Activated T-helper 1 cell treated with anti-CD3 and anti-CD28 coated beads, Interleukin-12 subunit alpha, Interleukin-12 subunit beta, Interleukin-2, Interleukin-4 antibody, amounts not matched to agents 30 ng/mL and 10 ng/mL and 1 ng/mL, durations not matched to agents 14 hours and 24 hours and 36 hours (primary cell): ENCODE measurements around the gene TBC1D10A. TPM values are rescaled to one million over a fixed set of nuclear protein-coding genes. Genes with fewer than 3 reads are reported as not detected.
"Not testable (repeated sequence)": the region's sequence is repeated elsewhere in the genome, so short reads cannot be mapped to it uniquely, and the experiment has no call there.

Source experiments
- DNase-seq: peaks from one replicate; pipeline ENCODE4 v3.0.0; 2021; ENCODE audit warnings: low spot score
- H3K27ac Mint-ChIP-seq: one replicate; pipeline ENCODE4 v1.8.0; 2021; ENCODE audit warnings: mild to moderate bottlenecking, mixed read lengths
- H3K27me3 Mint-ChIP-seq: one replicate; pipeline ENCODE4 v1.8.0; 2022; ENCODE audit warnings: mild to moderate bottlenecking, moderate library complexity, mixed read lengths; ENCODE audit not compliant: insufficient read depth
- H3K36me3 Mint-ChIP-seq: one replicate; pipeline ENCODE4 v1.8.0; 2021; ENCODE audit warnings: low read depth, mixed read lengths
- H3K4me1 Mint-ChIP-seq: one replicate; pipeline ENCODE4 v1.8.0; 2021; ENCODE audit warnings: low read depth, mixed read lengths
- H3K4me3 Mint-ChIP-seq: one replicate; pipeline ENCODE4 v1.8.0; 2021; ENCODE audit warnings: mild to moderate bottlenecking, moderate library complexity, mixed read lengths
- H3K9me3 Mint-ChIP-seq: one replicate; pipeline ENCODE4 v1.8.0; 2021; ENCODE audit warnings: mixed read lengths
- intact Hi-C: fragments of 100-400 bp; cut with micrococcal nuclease; formaldehyde crosslinking; loops from one replicate; pipeline ENCODE4 v1.15.1; 2024
- total RNA-seq: library from RNA; stranded (reverse); gene quantifications from 2 replicates; pipeline ENCODE4 v1.2.3, GENCODE V29; 2022

TBC1D10A gene
- total RNA-seq, 1 donor from 2014 or later = 17.3 TPM

DNA sequence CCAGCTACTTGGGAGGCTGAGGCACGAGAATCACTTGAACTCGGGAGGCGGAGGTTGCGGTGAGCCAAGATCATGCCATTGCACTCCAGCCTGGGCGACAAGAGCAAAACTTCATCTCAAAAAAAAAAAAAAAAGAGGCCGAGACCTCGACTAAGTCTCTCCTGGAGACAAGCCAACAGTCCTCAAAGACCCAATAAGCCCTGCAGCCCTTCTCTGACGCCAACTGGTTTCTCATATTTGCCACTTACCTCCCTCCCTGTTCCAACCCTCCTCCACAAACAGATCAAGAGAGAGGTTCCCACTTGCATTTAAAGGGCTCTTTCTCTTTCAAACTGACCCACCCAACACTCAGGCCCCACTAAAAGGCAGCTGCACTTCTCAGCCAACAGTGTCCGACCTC is 11.6 kb upstream of the TBC1D10A start:
- H3K4me3 Mint-ChIP-seq = not testable (repeated sequence)
- peaks cover 76% of the 10 kb centered on the region for H3K36me3 Mint-ChIP-seq

DNA sequence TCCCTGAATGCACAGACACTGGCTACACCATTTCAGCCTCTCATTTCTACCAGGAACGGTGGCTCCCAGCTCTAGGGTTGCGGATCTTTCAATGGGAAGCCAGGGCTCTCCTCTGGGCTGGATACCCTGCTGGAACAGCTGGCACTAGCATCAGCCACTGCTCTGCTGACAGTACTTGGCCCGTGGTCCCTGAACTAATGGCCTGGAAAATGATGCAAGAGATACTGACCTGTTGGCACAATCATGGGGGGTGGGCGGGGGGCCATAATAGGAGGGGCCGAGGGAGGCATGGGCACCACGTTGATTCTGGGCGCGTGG is 10.7 kb upstream of the TBC1D10A start:
- peaks cover 36% of the 10 kb centered on the region for H3K4me1 Mint-ChIP-seq
- no peaks in the 10 kb centered on the region for H3K27me3 Mint-ChIP-seq
- H3K36me3 Mint-ChIP-seq = peaks cover 74% of the 10 kb centered on the region
- intact Hi-C loops = no loop called here
- DNase-seq = no peak
- H3K27ac Mint-ChIP-seq = no peak overlapping the region
- H3K4me3 Mint-ChIP-seq = no peak overlapping the region
- no peaks in the 10 kb centered on the region for H3K9me3 Mint-ChIP-seq

More for the DNA sequence above, 11.6 kb upstream of the TBC1D10A start:
- DNase-seq, H3K27me3 Mint-ChIP-seq, intact Hi-C loops, H3K27ac Mint-ChIP-seq, H3K9me3 Mint-ChIP-seq: not testable (repeated sequence)
- H3K4me1 Mint-ChIP-seq = peaks cover 27% of the 10 kb centered on the region

DNA sequence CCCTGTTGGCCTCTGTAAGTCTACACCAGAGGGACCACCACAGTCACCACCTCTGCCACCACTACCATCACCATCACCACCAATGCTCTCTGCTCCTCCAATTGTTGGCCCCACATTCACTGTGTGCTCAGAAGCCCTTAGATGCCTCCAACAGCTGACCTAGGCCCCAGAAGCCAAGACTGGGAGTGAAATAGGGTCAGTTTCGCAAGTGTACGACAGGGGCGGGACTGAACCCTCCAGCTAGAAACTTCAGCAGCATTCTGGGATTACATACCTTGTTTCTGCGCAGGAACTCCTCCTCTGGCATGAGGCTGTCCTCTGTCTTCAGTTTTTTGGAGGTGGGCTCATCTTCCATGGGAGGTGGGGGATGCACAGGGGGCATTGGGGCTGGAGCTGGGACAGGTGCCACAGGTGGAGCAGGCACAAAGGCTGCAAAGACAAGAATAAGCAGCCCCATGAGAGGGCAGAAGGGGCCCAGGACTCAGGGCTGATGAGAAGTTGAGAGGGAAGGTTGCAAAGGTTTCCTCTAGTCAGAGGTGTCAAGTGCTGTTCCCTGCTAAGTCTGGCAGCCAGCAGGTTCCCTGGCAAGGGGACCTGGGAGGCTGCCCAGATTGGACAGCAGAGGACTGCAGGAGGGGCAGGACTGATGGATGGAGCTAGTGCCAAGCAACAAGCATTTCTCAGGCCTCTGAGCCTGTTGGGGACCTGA is 10.2 kb upstream of the TBC1D10A start:
- no peaks in the 10 kb centered on the region for H3K27me3 Mint-ChIP-seq
- H3K4me3 Mint-ChIP-seq = no peak overlapping the region
- no peak for DNase-seq
- no peak overlapping the region for H3K27ac Mint-ChIP-seq
- H3K4me1 Mint-ChIP-seq = peaks cover 40% of the 10 kb centered on the region
- intact Hi-C loops = no loop called here
- no peaks in the 10 kb centered on the region for H3K9me3 Mint-ChIP-seq
- peaks cover 73% of the 10 kb centered on the region for H3K36me3 Mint-ChIP-seq

DNA sequence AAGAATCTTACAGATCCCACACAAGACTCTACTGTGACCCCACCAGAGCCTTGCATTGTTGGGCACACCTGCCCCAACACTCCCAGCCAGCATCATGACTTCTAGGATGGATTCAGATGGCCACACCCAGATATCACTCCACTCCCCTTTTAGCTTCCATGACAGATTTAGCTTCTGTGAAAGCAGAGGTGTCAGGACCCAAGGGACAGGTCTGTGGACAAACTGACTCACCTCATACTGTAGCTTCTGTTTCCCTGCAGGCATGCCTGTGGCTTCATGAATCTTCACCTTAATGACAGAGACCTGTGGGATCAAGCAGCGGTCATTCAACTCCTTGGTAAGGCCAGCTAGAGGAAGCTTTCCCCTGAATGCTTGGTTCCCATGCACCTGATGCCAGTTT is 8.5 kb upstream of the TBC1D10A start:
- Mint-ChIP-seq H3K27ac (no peak overlapping the region), H3K9me3 (no peaks in the 10 kb centered on the region), H3K4me3 (no peak overlapping the region), H3K36me3 (peaks cover 71% of the 10 kb centered on the region), H3K27me3 (no peaks in the 10 kb centered on the region), H3K4me1 (peaks cover 40% of the 10 kb centered on the region)
- intact Hi-C loops = no loop called here
- DNase-seq = no peak

DNA sequence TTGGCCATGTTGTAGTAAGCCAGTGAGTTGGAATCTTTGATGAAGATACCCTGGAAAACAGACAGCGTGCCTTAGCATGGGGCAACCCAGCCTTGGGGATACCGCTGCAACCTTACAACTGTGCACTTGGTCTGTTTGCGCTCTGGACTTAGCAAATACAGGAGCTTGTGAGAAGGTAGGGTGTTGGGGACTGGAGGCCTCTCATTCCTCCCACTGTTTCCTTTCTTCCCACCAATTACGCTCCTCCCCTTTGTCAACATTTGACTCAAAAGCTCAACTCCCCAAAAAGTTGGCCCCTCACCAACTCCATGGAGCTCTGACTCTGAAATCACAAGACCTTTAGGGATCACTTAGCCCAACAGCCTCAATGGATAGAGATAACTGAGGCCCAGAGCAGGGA is 7.9 kb upstream of the TBC1D10A start:
- H3K27me3 Mint-ChIP-seq = no peaks in the 10 kb centered on the region
- H3K4me1 Mint-ChIP-seq = peaks cover 40% of the 10 kb centered on the region
- peak overlapping the region; percentile 38 for H3K4me3 Mint-ChIP-seq
- DNase-seq = no peak
- no peaks in the 10 kb centered on the region for H3K9me3 Mint-ChIP-seq
- intact Hi-C loops = no loop called here
- no peak overlapping the region for H3K27ac Mint-ChIP-seq
- peaks cover 68% of the 10 kb centered on the region for H3K36me3 Mint-ChIP-seq

DNA sequence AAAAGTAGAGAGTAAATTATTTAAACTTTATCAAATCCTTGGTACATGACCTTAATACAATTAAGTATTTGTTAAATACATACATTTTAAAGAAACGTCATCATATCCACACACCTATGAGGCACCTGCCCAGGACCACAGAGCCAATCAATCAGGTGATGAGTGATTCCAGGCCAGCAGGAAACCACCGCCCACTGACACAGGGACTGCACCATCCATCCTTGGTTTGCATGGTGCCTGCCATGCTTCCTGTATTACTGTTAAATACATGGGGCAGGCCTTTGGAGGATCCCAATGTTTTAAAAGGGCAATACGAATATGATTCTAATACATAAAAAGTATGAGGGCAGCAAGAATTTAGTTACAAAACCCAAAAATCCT is 7.0 kb upstream of the TBC1D10A start:
- Mint-ChIP-seq H3K4me1 (peaks cover 40% of the 10 kb centered on the region), H3K27me3 (no peaks in the 10 kb centered on the region), H3K4me3 (no peak overlapping the region), H3K27ac (peak overlapping the region; percentile 56), H3K9me3 (no peaks in the 10 kb centered on the region), H3K36me3 (peaks cover 62% of the 10 kb centered on the region)
- DNase-seq = no peak
- intact Hi-C loops = no loop called here

DNA sequence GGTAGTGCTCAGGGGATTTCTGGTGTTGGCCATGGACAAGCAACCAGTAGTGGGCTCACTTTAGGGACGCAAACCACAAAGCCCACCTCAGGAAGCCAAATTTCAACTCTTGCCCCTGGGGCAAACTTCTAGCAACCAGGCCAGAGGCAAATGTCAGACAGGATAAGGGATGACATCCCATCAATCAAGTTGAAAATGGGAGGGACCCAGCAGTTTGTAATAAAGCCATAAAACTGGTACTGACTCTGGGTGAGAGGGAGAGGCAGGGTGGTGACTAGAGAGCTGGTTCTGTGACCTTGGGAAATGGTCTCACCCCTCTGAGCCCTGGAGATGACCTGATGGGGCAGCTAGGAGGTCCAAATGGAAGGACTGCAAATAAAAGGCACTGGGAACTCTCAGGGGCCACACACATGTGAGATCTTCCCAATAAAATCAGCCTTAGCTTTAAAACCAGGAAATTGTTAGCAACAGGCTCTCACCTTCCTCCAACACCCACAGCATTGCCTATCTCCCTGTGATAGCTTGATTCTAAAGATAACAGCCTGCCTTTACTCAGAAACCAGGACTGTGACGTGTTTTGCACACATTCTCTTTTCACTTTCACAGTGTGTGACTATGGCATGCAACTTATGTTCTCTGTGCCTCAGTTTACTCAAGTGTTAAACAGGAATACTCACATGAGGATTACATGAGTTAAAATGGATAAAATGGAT is 6.4 kb upstream of the TBC1D10A start:
- H3K36me3 Mint-ChIP-seq = peaks cover 57% of the 10 kb centered on the region
- no peak for DNase-seq
- peak overlapping the region; percentile 11 for H3K4me3 Mint-ChIP-seq
- H3K9me3 Mint-ChIP-seq = no peaks in the 10 kb centered on the region
- H3K27me3 Mint-ChIP-seq = no peaks in the 10 kb centered on the region
- H3K4me1 Mint-ChIP-seq = peaks cover 40% of the 10 kb centered on the region
- H3K27ac Mint-ChIP-seq = peak overlapping the region; percentile 56
- intact Hi-C loops = no loop called here

DNA sequence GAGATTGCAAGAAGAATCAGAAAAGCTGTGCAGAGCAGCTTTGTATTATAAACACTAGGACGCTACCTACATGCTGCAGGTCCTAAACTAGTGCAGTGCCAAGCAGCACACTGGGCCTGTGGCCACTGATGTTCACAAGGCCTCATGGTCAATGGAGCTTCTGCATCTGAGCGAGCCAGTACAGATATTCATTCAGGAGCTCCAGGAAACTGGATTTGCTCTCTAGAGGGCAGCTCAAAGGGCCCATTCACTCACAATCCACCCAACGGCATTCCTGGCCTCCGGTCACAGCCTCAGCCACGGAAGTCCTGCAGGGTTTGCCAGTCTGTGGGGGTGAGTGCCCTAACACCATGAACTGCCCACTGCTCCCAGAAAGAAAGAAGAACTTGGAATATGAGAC is 5.8 kb upstream of the TBC1D10A start:
- intact Hi-C loops = no loop called here
- no peaks in the 10 kb centered on the region for H3K27me3 Mint-ChIP-seq
- peaks cover 52% of the 10 kb centered on the region for H3K36me3 Mint-ChIP-seq
- H3K4me1 Mint-ChIP-seq = peaks cover 45% of the 10 kb centered on the region
- H3K4me3 Mint-ChIP-seq = no peak overlapping the region
- no peaks in the 10 kb centered on the region for H3K9me3 Mint-ChIP-seq
- no peak for DNase-seq
- peak overlapping the region; percentile 56 for H3K27ac Mint-ChIP-seq

DNA sequence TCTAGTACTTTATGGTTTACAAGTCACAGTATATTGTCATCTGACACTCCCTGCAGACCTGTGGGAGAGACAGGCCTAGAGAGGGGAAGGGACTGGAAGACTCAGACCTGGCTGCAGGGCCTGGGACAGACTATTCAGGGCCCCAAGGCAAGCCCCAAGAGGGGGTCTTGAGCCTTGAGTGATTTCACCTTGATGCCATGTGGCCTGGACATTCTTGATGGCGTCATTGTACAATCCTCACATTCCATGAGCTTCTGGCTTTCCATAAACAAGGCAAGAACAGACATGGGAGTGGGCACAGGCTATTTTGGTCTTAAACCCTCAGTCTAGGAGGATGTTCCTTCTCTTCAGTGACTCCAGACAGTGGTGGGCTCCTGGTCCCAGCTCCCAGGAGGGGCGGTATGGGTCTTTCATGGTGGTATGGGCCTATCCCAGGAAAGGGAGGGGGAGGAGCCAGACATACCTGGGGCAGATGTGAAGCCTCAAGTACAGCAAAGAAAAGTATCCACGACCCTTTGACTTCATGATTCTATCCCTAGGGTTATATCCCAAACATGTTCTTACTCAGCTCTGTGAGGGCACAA is 1.8 kb upstream of the TBC1D10A start:
- Mint-ChIP-seq H3K27me3 (no peaks in the 10 kb centered on the region), H3K9me3 (no peaks in the 10 kb centered on the region), H3K4me3 (no peak overlapping the region), H3K4me1 (peaks cover 52% of the 10 kb centered on the region), H3K36me3 (peaks cover 23% of the 10 kb centered on the region), H3K27ac (no peak overlapping the region)
- intact Hi-C loops = no loop called here
- no peak for DNase-seq

DNA sequence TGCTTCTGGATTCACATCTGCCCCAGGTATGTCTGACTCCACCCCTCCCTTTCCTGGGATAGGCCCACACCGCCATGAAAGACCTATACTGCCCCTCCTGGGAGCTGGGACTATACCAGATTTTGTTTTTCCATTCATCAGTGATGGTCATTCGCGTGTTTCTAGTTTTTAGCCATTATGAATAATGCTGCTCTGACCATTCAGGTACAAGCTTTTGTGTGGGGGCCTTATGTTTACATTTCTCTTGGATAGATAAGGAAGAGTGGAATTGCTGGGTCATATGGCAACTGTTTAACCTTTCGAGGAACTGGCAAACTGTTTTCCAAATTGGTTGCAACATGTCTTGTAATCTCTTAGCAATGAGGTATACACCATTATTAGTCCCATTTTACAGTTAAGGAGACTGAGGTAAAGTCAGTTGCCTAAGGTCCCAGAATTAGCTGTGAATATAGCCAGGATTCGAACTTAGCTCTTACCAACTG is 1.2 kb upstream of the TBC1D10A start:
- Mint-ChIP-seq H3K4me1 (peaks cover 52% of the 10 kb centered on the region), H3K27ac (peak overlapping the region; percentile 60), H3K9me3 (no peaks in the 10 kb centered on the region), H3K36me3 (peaks cover 23% of the 10 kb centered on the region), H3K27me3 (no peaks in the 10 kb centered on the region), H3K4me3 (peak overlapping the region; percentile 80)
- intact Hi-C loops = loop anchor here (1.0 to 2.0 kb wide), 4 partner anchors 23 to 97 kb away; partner anchors contain the start of genes MTFP1, RNF215 and SF3A1
- no peak for DNase-seq

DNA sequence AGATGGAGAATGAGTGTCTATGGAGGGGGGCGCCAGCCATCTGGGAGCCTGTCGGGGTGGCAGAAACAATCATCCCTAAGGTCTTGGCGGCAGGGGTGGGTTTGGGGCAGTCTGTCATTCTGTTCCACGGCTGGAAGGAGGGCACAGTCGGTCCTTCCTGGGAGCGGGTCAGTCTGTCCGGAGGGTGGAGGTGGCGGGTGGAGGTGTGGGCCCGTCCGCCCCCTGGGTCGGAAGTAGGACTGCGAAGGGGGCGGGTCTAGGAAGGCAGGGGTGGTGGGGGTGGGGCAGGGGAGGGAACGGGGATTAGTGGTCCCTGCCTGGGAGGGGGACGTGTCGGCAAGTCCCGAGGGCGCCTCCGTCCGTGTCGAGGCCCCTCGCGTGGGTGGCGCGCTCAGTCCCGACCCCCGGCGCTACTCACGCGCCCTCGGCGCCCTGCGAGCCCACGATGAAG is 461 bp downstream of the TBC1D10A start:
- H3K4me3 Mint-ChIP-seq = peak overlapping the region; percentile 89
- no peak for DNase-seq
- peaks cover 54% of the 10 kb centered on the region for H3K4me1 Mint-ChIP-seq
- H3K9me3 Mint-ChIP-seq = no peaks in the 10 kb centered on the region
- H3K27me3 Mint-ChIP-seq = no peaks in the 10 kb centered on the region
- peaks cover 20% of the 10 kb centered on the region for H3K36me3 Mint-ChIP-seq
- intact Hi-C loops = loop anchor here (1.0 to 2.0 kb wide), 3 partner anchors 37 to 99 kb away; partner anchors contain the start of genes CASTOR1 and MTFP1
- H3K27ac Mint-ChIP-seq = peak overlapping the region; percentile 44

DNA sequence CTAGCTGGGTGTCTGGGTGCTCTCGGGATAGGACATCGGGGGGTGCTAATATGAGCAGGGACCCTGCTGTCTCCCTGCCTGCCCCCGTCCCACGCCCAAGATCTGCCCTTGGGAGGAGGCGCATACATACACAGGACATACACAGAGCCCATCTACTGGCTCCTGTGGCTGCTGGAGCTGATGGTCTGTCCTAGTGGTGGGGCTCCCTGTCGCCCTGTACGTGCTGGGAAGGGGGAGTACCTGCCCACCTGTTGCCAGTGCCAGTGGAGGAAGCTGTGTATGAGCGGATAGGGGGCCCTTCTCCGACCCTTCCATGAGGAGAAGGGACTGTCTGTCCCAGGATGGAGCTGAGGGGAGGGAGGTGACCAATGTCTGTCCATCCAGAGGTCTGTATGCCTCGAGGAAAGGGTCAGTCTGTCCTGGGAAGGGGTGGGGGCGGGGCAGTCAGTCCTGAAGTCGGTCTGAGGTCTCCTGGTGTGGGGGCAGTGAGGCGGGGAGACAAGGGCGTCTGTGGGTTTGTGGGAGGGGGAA is 952 bp downstream of the TBC1D10A start:
- Mint-ChIP-seq H3K9me3 (no peaks in the 10 kb centered on the region), H3K4me3 (peak overlapping the region; percentile 89), H3K27me3 (no peaks in the 10 kb centered on the region), H3K27ac (peak overlapping the region; percentile 44), H3K36me3 (peaks cover 20% of the 10 kb centered on the region), H3K4me1 (peaks cover 56% of the 10 kb centered on the region)
- intact Hi-C loops = loop anchor here (1.0 to 2.0 kb wide), 3 partner anchors 36 to 99 kb away; partner anchors contain the start of genes CASTOR1 and MTFP1
- DNase-seq = no peak
